ENCODE data around the gene FARP2.

DNA sequence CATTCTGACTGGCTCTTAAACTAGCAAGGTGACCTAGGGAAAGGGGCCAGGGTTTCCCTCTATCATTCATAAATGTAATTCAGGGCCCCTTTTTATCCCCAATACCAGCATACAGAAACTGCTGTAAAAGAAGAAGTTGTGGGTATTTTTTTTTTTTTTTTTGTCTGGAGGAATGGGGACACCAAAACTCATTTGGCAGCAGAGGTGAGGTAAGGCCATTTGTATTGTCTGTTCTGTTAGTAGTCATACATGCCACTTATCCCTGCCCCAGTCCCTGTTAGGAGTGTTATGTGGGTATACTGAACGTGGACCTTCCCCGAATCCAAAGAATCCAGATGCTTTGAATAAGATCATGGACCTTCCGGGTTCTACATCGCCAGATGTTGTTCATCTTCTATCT lies 38.7 kb upstream of the FARP2 start:
- TF ChIP-seq, protein P1, sequence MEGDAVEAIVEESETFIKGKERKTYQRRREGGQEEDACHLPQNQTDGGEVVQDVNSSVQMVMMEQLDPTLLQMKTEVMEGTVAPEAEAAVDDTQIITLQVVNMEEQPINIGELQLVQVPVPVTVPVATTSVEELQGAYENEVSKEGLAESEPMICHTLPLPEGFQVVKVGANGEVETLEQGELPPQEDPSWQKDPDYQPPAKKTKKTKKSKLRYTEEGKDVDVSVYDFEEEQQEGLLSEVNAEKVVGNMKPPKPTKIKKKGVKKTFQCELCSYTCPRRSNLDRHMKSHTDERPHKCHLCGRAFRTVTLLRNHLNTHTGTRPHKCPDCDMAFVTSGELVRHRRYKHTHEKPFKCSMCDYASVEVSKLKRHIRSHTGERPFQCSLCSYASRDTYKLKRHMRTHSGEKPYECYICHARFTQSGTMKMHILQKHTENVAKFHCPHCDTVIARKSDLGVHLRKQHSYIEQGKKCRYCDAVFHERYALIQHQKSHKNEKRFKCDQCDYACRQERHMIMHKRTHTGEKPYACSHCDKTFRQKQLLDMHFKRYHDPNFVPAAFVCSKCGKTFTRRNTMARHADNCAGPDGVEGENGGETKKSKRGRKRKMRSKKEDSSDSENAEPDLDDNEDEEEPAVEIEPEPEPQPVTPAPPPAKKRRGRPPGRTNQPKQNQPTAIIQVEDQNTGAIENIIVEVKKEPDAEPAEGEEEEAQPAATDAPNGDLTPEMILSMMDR (IDR thresholded peaks at IDR 0.05): no peak
- TF ChIP-seq POLR2A (IDR thresholded peaks at IDR 0.05): no peak
